ENCODE data around the gene ZSCAN21.

The ZSCAN21 gene

DNA sequence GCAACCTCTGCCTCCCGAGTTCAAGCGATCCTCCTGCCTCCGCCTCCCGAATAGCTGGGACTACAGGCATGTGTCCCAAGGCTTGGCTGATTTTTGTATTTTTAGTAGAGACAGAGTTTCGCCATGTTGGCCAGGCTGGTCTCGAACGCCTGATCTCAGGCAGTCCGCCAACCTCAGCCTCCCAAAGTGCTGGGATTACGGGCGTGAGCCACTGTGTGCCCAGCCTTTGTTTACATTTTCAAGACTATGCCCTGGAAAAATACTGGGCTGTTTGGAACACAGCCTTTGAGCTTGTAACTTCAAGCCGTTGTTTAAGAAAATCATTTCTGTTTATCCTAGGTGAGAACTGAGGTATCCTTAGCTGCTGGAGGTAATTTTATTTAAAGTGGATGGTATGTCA lies 32.3 kb upstream of the ZSCAN21 start:
- H3K4me3 ChIP-seq (ENCODE audit: low read depth, low read length): peak overlapping the region; percentile 6; the same call in 1 of the 2 replicates
- ChIA-PET CTCF (interaction anchor here (1.1 to 13.9 kb wide), 6 partner anchors 10 to 36 kb away, joined by 3 to 122 read pairs (median 5); no protein-coding TSS in a partner anchor), POLR2A (no interaction called here)
- DNase-seq (ENCODE audit: low read depth, low spot score): no peak
- TF ChIP-seq, protein P1, sequence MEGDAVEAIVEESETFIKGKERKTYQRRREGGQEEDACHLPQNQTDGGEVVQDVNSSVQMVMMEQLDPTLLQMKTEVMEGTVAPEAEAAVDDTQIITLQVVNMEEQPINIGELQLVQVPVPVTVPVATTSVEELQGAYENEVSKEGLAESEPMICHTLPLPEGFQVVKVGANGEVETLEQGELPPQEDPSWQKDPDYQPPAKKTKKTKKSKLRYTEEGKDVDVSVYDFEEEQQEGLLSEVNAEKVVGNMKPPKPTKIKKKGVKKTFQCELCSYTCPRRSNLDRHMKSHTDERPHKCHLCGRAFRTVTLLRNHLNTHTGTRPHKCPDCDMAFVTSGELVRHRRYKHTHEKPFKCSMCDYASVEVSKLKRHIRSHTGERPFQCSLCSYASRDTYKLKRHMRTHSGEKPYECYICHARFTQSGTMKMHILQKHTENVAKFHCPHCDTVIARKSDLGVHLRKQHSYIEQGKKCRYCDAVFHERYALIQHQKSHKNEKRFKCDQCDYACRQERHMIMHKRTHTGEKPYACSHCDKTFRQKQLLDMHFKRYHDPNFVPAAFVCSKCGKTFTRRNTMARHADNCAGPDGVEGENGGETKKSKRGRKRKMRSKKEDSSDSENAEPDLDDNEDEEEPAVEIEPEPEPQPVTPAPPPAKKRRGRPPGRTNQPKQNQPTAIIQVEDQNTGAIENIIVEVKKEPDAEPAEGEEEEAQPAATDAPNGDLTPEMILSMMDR (IDR thresholded peaks at IDR 0.05; ENCODE audit: insufficient read depth, low read length, missing control alignments): no peak

DNA sequence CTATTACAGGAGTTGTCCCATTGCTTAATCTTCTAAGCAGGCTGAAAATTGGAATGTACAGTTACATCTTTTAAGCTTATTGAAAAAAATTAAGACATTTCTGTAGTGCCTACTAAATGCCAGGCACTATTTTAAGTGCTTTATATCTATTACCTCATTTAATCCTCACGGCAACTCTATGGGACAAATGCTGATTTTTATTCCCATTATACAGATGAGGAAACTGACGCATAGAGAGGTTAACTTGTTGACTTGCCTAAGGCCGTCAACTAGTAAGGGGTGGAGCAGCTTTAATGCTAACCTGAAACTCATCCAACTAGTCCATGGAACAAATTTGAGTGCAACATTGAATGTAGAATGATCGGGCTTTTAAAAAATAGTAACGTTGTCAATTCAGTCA lies 31.7 kb upstream of the ZSCAN21 start:
- POLR2A ChIA-PET: no interaction called here
- TF ChIP-seq, protein P1 (IDR thresholded peaks at IDR 0.05; ENCODE audit: insufficient read depth, low read length, missing control alignments): no peak
- H3K4me3 ChIP-seq (ENCODE audit: low read depth, low read length): no peak overlapping the region
- DNase-seq (ENCODE audit: low read depth, low spot score): no peak
- CTCF ChIA-PET: interaction anchor here (1.1 to 13.9 kb wide), 5 partner anchors 9 to 35 kb away, joined by 3 to 122 read pairs (median 6); no protein-coding TSS in a partner anchor

DNA sequence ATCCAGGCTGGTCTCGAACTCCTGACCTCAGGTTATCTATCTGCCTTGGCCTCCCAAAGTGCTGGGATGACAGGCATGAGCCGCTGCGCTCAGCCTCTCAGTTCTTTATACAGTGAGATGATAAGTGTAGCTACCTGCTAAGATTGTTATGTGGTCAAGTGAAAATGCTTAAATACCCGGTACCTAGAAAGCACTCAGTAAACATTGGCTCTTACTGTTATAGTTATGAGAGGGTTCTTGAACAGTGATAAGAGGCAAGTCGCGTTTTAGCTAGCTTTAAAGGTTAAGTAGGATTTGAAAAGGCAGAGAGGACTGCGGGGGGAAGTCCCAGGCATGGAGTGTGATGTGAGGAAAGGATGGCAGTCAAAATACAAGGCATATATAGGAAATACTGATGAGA lies 29.7 kb upstream of the ZSCAN21 start:
- no peak overlapping the region for H3K4me3 ChIP-seq (ENCODE audit: low read depth, low read length)
- no peak for DNase-seq (ENCODE audit: low read depth, low spot score)
- POLR2A ChIA-PET: interaction anchor here (1.0 kb wide), 1 partner anchor 13 kb away, joined by 3 read pairs; no protein-coding TSS in a partner anchor
- TF ChIP-seq, protein P1 (IDR thresholded peaks at IDR 0.05; ENCODE audit: insufficient read depth, low read length, missing control alignments): no peak
- CTCF ChIA-PET: interaction anchor here (1.3 to 13.9 kb wide), 4 partner anchors 10 to 62 kb away, joined by 4 to 122 read pairs (median 18); no protein-coding TSS in a partner anchor

DNA sequence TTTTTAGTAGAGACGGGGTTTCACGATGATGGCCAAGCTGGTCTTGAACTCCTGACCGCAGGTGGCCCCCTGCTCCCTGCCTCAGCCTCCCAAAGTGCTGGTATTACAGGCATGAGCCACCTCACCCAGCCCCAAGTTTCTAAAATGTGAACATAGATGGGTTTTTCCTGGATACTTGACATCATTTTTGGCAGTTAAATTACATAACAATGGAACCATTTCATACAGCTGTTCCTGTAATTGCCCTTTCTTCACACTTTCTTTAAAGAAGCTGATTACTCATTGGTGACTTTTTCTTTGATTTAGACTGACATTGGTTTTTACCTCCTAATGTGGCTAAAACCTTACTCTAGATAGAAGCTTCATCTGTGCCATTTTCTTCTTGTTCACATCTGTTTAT lies 28.3 kb upstream of the ZSCAN21 start:
- TF ChIP-seq, protein P1 (IDR thresholded peaks at IDR 0.05; ENCODE audit: insufficient read depth, low read length, missing control alignments): no peak

DNA sequence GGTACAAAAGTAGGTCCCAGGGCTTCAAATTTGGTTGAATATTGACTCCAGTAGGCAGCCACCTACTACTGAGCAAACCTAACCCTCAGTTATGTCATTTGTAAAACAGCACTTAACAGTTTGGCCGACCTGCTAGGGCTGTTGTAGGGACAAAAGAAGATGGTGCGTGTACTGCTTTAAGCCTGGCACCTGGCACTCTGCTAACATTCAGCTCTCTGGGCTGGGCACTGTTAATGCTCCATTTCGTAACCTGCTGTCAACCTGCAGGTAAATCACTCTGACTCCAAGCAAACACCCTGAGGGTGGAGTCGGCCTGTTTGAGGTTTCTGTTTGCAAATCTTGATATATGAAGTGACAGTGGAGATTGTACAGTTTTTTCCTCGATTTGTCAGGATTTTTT lies 27.0 kb upstream of the ZSCAN21 start:
- ChIA-PET POLR2A (no interaction called here), CTCF (interaction anchor here (1.1 to 13.9 kb wide), 2 partner anchors 11 to 29 kb away, joined by 3 to 122 read pairs; no protein-coding TSS in a partner anchor)
- TF ChIP-seq, protein P1 (IDR thresholded peaks at IDR 0.05; ENCODE audit: insufficient read depth, low read length, missing control alignments): no peak
- no peak overlapping the region for H3K4me3 ChIP-seq (ENCODE audit: low read depth, low read length)
- no peak for DNase-seq (ENCODE audit: low read depth, low spot score)

More for the DNA sequence above, 28.3 kb upstream of the ZSCAN21 start:
- POLR2A ChIA-PET: no interaction called here
- H3K4me3 ChIP-seq (ENCODE audit: low read depth, low read length): no peak overlapping the region
- CTCF ChIA-PET: interaction anchor here (1.1 to 13.9 kb wide), 4 partner anchors 9 to 32 kb away, joined by 3 to 122 read pairs (median 18); no protein-coding TSS in a partner anchor
- no peak for DNase-seq (ENCODE audit: low read depth, low spot score)

DNA sequence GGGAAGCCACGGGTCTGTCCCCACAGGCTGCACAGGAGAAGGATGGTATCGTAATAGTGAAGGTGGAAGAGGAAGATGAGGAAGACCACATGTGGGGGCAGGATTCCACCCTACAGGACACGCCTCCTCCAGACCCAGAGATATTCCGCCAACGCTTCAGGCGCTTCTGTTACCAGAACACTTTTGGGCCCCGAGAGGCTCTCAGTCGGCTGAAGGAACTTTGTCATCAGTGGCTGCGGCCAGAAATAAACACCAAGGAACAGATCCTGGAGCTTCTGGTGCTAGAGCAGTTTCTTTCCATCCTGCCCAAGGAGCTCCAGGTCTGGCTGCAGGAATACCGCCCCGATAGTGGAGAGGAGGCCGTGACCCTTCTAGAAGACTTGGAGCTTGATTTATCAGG lies 26.0 kb upstream of the ZSCAN21 start:
- CTCF ChIA-PET: no interaction called here
- TF ChIP-seq, protein P1 (IDR thresholded peaks at IDR 0.05; ENCODE audit: insufficient read depth, low read length, missing control alignments): no peak
- no peak for DNase-seq (ENCODE audit: low read depth, low spot score)
- POLR2A ChIA-PET: no interaction called here
- H3K4me3 ChIP-seq (ENCODE audit: low read depth, low read length): no peak overlapping the region

Measured in AG04449 (cell line).